AG09319 (cell line): Measurements from ENCODE around the gene ODR4.
"Not testable (repeated sequence)": the region's sequence is repeated elsewhere in the genome, so short reads cannot be mapped to it uniquely, and the experiment has no call there.

ENCODE experiments used
- DNase-seq: peaks from one replicate; pipeline ENCODE4 v3.0.0-alpha.2; 2010; ENCODE audit warnings: low read depth; ENCODE audit errors: extremely low read depth
- TF ChIP-seq, protein P1 (sequence below): IDR thresholded peaks from 2 replicates; pipeline ENCODE4 v1.5.1; 2011; ENCODE audit warnings: low read depth, mild to moderate bottlenecking, inconsistent platforms, low read length, moderate library complexity

ODR4 gene

DNA sequence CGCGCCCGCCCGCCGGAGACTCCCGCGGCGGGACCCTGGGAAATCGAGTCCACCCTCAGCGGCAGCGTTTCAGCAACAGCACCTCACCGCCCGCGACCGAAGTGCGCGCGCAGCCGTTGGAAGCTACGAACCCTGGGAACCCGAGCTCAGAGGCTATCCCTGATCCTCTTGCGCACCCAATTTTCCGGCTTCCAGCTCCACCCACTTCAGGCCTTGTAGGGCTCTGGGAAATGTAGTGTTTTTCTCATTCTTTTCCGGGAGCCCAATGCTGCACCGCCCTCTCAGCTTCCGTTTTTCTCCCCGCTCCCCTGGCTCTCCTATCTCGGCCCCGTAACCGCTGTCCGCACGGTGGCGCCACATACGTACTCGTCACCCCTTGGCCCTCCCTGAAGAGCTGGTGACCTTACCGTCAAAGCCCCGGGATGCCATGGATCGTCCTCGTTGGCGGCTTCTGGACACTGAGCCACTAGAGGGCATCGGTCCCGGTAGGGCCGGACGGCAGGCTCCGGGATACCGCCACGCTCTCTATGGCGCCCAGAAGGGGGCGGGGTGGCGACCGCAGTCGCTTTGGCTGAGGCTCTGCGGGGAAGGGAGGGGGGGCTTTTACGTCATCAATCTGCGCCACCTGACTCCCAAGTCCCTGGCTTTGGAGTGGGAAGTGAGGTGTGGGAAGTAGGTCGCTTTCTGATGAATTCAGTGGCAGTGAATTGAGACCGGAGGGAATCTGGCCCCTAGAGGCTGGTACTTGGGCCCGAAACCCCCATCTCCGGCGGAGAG, at the start of gene ODR4, which contains the start of gene TPR:
Gene ODR4, plus strand, starts transcription at position 687 of the 777 bp plus-strand sequence. CDS start 3,948 bp downstream, outside the sequence.
Gene TPR, minus strand, starts transcription at position 102 of the 777 bp plus-strand sequence. CDS start 225 bp downstream, outside the sequence.
- DNase-seq: peak; percentile 99
- TF ChIP-seq, protein P1, sequence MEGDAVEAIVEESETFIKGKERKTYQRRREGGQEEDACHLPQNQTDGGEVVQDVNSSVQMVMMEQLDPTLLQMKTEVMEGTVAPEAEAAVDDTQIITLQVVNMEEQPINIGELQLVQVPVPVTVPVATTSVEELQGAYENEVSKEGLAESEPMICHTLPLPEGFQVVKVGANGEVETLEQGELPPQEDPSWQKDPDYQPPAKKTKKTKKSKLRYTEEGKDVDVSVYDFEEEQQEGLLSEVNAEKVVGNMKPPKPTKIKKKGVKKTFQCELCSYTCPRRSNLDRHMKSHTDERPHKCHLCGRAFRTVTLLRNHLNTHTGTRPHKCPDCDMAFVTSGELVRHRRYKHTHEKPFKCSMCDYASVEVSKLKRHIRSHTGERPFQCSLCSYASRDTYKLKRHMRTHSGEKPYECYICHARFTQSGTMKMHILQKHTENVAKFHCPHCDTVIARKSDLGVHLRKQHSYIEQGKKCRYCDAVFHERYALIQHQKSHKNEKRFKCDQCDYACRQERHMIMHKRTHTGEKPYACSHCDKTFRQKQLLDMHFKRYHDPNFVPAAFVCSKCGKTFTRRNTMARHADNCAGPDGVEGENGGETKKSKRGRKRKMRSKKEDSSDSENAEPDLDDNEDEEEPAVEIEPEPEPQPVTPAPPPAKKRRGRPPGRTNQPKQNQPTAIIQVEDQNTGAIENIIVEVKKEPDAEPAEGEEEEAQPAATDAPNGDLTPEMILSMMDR: peak; percentile 90

DNA sequence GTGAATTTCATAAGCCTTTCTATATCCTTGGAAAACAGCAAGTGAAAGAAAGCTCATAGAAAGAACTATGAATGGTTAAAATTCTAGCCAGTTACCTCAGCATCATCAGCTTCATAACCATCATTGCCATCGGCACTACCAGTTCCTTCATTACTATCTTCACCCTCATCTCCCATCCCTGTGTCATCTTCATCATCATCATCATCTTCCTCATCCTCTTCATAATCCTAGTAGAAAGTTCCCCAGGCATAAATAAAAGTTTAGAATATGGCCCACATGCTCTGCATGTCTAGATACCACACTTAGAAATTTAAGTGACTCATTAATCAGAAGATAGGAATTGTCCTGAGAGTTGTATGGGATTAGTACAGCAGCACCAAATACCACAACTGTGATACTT, 49.6 kb upstream of the ODR4 start:
- TF ChIP-seq, protein P1: no peak
- no peak for DNase-seq

DNA sequence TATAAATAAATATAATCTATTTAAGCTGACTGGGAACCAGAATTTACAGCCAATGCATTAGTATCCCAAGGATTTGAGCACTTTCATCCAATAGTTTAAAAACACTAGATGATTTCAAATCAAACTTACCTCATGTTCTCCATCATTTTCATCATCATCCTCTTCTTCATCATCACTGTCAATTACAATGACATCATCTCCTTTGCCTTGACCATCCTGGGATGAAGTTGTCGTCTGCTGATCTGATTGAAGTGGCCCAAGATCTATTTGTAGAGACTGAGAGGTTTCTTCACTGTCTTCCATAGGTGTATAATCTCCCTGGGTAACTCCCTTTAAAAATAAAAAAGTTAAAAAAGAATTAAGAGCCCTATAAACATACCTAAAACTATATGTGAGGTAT, 48.3 kb upstream of the ODR4 start:
- TF ChIP-seq, protein P1: no peak
- no peak for DNase-seq

DNA sequence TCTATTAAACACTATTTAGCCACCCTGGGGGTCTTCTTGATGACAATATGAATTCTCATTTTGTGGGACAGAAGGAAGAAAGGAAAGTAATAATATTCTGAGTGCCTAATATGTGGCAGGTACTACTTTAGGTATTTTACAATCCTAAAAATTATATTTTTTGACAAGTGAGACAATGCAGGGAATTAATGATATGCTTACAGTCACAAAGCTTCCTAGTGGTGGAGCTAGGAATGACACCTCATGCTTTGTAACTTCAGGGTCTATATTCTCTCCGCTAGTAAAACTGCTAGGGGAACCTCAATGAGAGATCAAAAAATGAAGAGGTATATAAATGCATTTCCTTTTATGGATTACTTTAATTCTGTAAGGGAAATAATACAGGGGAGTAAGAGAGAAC, 44.9 kb upstream of the ODR4 start:
- DNase-seq: no peak
- TF ChIP-seq, protein P1: peak; percentile 17

DNA sequence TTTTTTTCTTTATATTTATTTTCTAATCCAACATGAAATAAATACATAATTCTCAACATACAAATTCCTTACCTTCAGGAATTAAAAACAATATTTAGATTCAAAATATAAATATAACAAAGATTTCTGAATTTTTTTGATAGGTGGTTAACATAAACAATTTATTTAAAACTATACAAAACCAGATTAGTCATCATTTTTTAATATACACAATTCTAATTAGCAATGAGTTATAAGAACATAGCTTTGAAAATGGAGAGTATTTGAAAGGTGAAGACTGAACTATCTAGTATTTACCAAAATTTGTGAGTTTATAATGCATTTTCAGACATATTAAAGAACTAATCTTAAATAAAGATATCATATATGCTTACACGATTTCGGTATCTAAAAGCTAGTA, 38.1 kb upstream of the ODR4 start:
- DNase-seq: no peak
- TF ChIP-seq, protein P1: no peak

DNA sequence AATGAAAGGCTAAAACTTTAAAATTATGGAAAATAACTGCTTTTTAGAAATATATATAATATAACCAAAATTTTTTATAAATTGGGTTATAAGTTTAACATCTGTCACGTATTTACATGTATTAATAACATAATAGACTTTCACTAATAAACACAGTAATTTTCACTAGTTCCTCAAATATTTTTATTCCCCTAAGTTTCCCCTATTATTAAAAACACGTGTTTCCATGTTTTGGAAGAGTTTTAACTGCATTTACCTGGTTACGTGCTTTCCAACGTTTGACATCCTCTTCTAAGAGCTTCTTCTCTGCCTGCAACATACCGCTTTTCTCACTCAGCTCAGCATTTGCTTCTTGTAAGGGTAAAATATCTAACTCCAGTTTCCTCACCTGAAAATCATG, 34.9 kb upstream of the ODR4 start:
- no peak for DNase-seq
- TF ChIP-seq, protein P1: no peak

DNA sequence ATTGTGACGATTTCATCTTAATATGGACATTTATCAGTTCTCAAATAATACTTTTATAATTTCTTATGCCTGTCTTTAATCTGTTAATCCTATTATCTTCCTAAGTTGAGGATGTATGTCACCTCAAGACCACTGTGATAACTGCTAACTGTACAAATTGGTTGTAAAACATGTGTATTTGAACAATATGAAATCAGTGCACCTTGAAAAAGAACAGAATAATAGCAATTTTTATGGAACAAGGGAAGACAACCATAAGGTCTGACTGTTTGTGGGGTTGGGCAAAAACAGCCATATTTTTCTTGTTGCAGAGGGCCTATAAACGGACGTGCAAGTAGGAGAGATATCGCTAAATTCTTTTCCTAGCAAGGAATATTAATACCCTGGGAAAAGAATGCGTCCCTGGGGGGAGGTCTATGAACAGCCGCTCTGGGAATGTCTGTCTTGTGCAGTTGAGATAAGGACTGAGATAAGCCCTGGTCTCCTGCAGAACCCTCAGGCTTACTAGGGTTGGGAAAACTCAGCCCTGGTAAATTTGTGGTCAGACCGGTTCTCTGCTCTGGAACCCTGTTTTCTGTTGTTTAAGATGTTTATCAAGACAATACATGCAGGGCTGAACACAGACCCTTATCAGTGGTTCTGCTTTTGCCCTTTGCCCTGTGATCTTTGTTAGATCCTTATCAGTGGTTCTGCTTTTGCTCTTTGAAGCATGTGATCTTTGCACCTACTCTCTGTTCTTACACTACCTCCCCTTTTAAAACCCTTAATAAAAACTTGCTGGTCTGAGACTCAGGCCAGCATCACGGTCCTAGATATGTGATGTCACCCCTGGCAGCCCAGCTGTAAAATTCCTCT, 27.6 kb upstream of the ODR4 start:
- not testable (repeated sequence) for DNase-seq
